A549 treated with ZK216348 at 1 μM for 4 hours (cell line): ENCODE results near the gene OR2F2. TPM values are rescaled to one million over a fixed set of nuclear protein-coding genes. Genes with fewer than 3 reads are reported as not detected.

ENCODE experiments used
- total RNA-seq: library from RNA; stranded (reverse); fragments of 200-300 nt; extraction: Qiagen RNA extraction; gene quantifications from 5 replicates; pipeline ENCODE4 v1.2.3, GENCODE V29; 2022; ENCODE audit warnings: low read depth

OR2F2 gene
- not detected in 5 replicates for total RNA-seq

DNA sequence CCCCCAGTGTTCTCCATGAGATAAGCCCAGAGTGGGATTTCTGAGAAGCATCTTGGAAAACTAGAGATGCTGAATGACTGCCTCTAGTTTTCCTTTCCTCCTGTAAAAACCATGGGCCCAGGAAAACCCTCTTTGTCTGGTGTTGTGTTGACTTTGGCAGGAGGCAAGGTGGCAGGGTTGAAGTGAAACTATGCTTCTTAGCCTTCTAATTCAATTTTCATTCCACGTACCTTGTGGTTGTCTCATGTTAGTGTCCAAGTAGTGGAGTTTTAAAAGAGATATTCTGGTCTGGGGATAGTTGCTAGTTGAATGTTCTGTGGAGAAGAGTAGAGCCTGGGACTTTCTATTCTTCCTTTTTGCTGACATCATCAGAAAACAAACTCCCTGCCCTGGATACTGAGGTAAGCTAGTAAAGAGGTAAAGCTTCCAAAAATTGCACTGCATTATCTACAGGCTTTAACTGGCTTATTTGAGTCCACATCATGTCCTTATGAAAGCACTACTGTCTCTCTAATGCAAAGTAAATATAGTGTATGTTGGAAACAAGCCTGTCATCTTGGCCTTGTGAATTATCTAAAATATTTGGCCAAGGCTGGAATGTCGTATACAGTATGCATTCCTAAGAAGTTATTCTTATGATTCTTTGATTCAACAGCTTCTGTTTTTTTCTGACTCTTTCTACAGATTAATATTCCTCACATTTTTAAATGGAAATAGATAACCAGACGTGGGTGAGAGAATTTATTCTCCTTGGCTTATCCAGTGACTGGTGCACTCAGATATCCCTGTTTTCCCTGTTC lies at the start of gene OR2F2:
TSS of gene OR2F2 (plus strand) at position 708 of the 800 bp plus-strand sequence. CDS start at position 708, 0 bp downstream.

GRCh38 chr7:143901668-143902331 lies 33.2 kb upstream of the OR2F2 start, which contains the start of gene TCAF1:
Gene TCAF1 (minus strand): TSS chr7:143902176. CDS start chr7:143876608, 25,568 bp downstream.

DNA sequence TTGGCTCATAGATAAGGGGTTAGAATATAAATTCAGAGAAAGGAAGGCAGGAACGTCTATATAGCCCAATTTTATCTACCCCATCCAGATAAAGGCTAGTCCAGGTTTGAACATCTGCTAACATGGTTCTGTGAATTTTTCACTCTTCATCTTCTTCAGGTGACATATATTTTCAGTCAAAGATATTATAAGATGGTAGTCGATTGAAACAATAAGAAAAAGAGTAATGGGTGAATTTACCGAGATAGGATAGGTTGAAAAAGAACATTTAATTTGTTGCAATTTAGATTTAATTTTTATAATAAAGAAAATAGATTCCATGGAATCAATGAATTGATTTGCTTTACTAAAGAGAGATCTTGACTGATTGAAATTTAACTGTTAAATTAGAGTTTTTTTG lies 19.5 kb downstream of the OR2F2 start, which contains the start of gene OR2F1:
TSS of gene OR2F1 (plus strand) at position 301 of the 400 bp plus-strand sequence. CDS start 5,127 bp downstream, outside the sequence.

Other genes with a start within 250 kb of the OR2F2 start
- not detected in 5 replicates for gene CTAGE6, start 177.5 kb upstream of the OR2F2 start, total RNA-seq
- 11.8 to 21.6 TPM (median 17.9 TPM) in 5 replicates for gene TCAF1, start 33.1 kb upstream of the OR2F2 start, total RNA-seq
- not detected in 5 replicates for gene OR2F1, start 19.6 kb downstream of the OR2F2 start, total RNA-seq
- gene OR6B1, start 65.1 kb downstream of the OR2F2 start, total RNA-seq: not detected in 5 replicates
- not detected in 5 replicates for gene OR2A5, start 113.7 kb downstream of the OR2F2 start, total RNA-seq
- not detected in 5 replicates for gene OR2A25, start 134.6 kb downstream of the OR2F2 start, total RNA-seq
- not detected in 5 replicates for gene OR2A12, start 151.0 kb downstream of the OR2F2 start, total RNA-seq
- gene OR2A2, start 174.3 kb downstream of the OR2F2 start, total RNA-seq: not detected in 5 replicates
- gene OR2A14, start 187.9 kb downstream of the OR2F2 start, total RNA-seq: not detected in 5 replicates
- not detected in 5 replicates for gene CTAGE4, start 248.2 kb downstream of the OR2F2 start, total RNA-seq